Activated CD4-positive, alpha-beta memory T cell treated with anti-CD3 and anti-CD28 coated beads for 36 hours (primary cell): ENCODE measurements around the gene CNTNAP4. TPM values are rescaled to one million over a fixed set of nuclear protein-coding genes. Genes with fewer than 3 reads are reported as not detected.

ENCODE experiments used
- CTCF ChIA-PET: fragments of 350-600 bp; sonication (Branson Sonifier 250); formaldehyde crosslinking; loops from one replicate; lab custom pipeline; 2021; ENCODE audit warnings: antibody characterized with exemption, inconsistent platforms; lab: Charles Lee
- POLR2A ChIA-PET: fragments of 350-600 bp; sonication (Branson Sonifier 250); formaldehyde crosslinking; loops from one replicate; lab custom pipeline; 2021; ENCODE audit warnings: antibody characterized with exemption; lab: Charles Lee
- DNase-seq: peaks from one replicate; pipeline ENCODE4 v3.0.0-alpha.2; 2020
- H3K27ac Mint-ChIP-seq: one replicate; pipeline ENCODE4 v1.8.0; 2021; ENCODE audit warnings: mixed read lengths
- H3K27me3 Mint-ChIP-seq: one replicate; pipeline ENCODE4 v1.8.0; 2021; ENCODE audit warnings: mixed read lengths
- H3K36me3 Mint-ChIP-seq: one replicate; pipeline ENCODE4 v1.8.0; 2021; ENCODE audit warnings: mixed read lengths
- H3K4me1 Mint-ChIP-seq: one replicate; pipeline ENCODE4 v1.8.0; 2021; ENCODE audit warnings: low read depth, mixed read lengths
- H3K4me3 Mint-ChIP-seq: one replicate; pipeline ENCODE4 v1.8.0; 2021; ENCODE audit warnings: mild to moderate bottlenecking, mixed read lengths
- H3K9me3 Mint-ChIP-seq: one replicate; pipeline ENCODE4 v1.8.0; 2021; ENCODE audit warnings: mixed read lengths
- intact Hi-C: fragments of 100-400 bp; cut with micrococcal nuclease; formaldehyde crosslinking; loops from one replicate; pipeline ENCODE4 v1.15.1; 2023
- total RNA-seq, 2 experiments: library from RNA; stranded (reverse); gene quantifications; one replicate each; pipeline ENCODE4 v1.2.3, GENCODE V29; 2021

CNTNAP4 gene
- total RNA-seq, 2 experiments from 2014 or later, result not detected

DNA sequence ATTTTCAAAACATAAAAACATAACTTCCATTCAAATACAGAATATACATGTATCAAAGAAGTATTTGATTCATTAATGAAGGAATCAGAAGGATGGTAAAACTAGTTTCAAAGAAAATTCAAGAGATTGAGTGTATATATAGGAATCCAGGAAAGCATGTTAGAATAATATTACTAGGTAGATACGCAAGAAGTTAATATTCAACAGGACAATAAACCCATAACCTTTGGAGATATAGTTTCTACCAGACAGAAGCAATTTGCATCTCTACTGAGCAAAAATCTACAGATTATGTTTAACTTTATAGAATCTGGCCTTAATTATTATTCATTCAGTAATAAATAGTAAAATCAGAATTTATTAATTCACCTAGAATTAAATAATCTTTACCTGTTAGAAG lies 166.8 kb downstream of the CNTNAP4 start:
- H3K9me3 Mint-ChIP-seq, result peaks cover 2% of the 10 kb centered on the region
- ChIA-PET CTCF (no interaction called here), POLR2A (no interaction called here)
- H3K27ac Mint-ChIP-seq, result no peak overlapping the region
- no peak overlapping the region for H3K4me3 Mint-ChIP-seq
- DNase-seq, result no peak
- H3K4me1 Mint-ChIP-seq, result no peaks in the 10 kb centered on the region
- no peaks in the 10 kb centered on the region for H3K27me3 Mint-ChIP-seq
- H3K36me3 Mint-ChIP-seq, result no peaks in the 10 kb centered on the region
- intact Hi-C loops, result no loop called here

DNA sequence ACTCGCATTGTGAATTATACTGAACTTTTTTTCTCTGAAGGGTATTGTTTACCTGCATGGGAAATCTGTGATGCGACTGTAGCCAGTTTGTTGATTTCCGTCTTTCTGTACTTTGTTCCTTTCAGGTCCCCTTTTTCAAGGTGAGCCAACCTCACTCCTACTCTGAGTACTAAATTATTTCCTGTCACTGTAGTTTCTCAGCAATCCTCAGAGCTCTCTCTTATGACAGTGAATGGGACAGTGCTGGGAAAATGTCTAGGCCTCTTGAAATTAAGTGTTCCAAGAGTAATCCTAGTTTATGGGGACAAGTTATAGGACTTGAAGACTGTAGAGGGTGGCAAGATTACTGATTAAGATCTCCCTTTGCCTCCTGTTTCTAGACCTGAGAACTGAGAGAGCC lies 167.6 kb downstream of the CNTNAP4 start:
- DNase-seq, result no peak
- intact Hi-C loops, result no loop called here
- ChIA-PET CTCF (no interaction called here), POLR2A (no interaction called here)
- Mint-ChIP-seq H3K4me3 (no peak overlapping the region), H3K9me3 (peaks cover 2% of the 10 kb centered on the region), H3K27me3 (no peaks in the 10 kb centered on the region), H3K27ac (no peak overlapping the region), H3K4me1 (no peaks in the 10 kb centered on the region), H3K36me3 (no peaks in the 10 kb centered on the region)

DNA sequence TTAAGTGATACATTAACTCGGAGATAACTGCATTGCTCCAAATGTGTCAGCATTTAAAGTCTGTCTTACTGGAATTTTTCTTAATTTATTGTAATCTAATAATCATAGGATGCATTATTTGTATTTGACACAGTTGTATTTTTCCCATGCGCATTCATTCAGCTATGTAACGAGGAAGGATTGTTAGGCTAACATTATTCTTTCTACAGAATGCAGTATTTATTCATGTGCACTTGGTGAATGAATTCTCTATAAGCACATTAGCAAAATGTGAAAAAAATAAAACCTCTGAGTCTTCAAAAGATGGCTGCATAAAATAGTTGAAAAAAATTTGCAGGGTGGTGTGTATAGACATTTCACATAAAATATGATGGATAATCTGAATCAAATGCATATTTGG lies 168.6 kb downstream of the CNTNAP4 start:
- no peak for DNase-seq
- intact Hi-C loops, result no loop called here
- POLR2A ChIA-PET, result no interaction called here

DNA sequence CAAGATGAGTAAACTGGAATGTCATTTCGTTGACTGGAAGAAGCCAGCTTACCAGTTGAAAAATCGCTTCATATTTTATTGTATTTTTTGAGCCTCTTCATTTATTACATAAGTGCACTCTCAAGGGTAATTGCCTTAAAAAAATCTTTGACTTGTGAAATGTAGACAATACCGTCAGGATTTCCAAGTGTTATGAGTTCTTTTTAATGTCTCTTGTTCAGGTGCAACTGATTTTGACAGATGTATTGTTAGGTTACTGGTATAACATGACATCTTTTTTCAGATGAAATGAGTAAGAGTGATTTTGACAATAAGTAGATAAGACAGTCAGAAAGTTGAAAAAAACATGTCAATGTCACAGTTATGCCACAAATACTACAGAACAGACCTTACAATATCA lies 169.1 kb downstream of the CNTNAP4 start:
- Mint-ChIP-seq H3K27ac (no peak overlapping the region), H3K36me3 (no peaks in the 10 kb centered on the region), H3K4me1 (no peaks in the 10 kb centered on the region), H3K4me3 (no peak overlapping the region), H3K27me3 (no peaks in the 10 kb centered on the region), H3K9me3 (peaks cover 2% of the 10 kb centered on the region)
- intact Hi-C loops, result no loop called here
- DNase-seq, result no peak
- CTCF ChIA-PET, result no interaction called here
- POLR2A ChIA-PET, result no interaction called here

More for the DNA sequence above, 168.6 kb downstream of the CNTNAP4 start:
- Mint-ChIP-seq H3K36me3 (no peaks in the 10 kb centered on the region), H3K27me3 (no peaks in the 10 kb centered on the region), H3K4me1 (no peaks in the 10 kb centered on the region), H3K4me3 (no peak overlapping the region), H3K9me3 (peaks cover 2% of the 10 kb centered on the region), H3K27ac (no peak overlapping the region)
- CTCF ChIA-PET, result no interaction called here

DNA sequence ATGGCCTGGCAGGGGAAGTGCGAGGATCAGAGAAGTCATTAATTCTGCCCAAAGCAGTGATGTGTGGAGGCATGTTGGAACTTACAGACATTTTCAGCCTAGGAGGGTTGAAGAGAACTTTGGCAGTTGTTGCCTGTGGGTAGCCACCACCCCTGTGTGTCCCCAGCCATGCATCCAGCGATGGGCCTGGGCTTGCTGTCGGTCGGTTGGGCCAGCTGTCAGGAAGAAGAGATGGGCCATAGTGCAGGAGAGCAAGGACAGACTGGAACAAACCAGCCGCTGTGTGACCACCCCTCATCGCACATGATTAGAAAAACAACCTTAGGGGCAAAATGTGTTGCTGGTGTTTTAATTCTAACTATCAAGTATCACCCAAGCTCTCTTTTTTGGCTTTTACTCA lies 173.7 kb downstream of the CNTNAP4 start:
- Mint-ChIP-seq H3K4me3 (no peak overlapping the region), H3K27me3 (no peaks in the 10 kb centered on the region), H3K9me3 (peaks cover 2% of the 10 kb centered on the region), H3K4me1 (no peaks in the 10 kb centered on the region), H3K36me3 (no peaks in the 10 kb centered on the region), H3K27ac (no peak overlapping the region)
- DNase-seq, result no peak
- intact Hi-C loops, result no loop called here
- CTCF ChIA-PET, result no interaction called here
- POLR2A ChIA-PET, result no interaction called here

DNA sequence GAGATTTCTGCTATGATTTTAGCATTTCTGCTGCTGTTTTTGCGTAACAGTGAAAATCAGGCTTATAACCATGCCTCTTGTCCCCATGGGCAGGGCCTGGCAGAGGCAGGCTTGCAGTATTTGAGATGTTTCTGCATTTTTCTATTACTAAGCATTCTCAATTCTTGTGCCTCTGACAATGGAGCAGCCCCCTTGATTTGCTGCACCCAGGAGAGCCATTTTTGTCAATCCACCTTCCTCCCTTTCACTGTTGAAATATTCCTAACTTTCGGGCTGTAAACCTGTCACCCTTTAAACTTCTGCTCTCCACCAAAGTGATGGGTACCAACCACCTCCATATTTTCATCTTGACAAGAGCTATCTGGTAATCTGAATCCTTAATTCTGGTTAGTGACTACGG lies 178.1 kb downstream of the CNTNAP4 start:
- Mint-ChIP-seq H3K4me3 (no peak overlapping the region), H3K4me1 (no peaks in the 10 kb centered on the region), H3K36me3 (no peaks in the 10 kb centered on the region), H3K9me3 (peaks cover 2% of the 10 kb centered on the region), H3K27ac (no peak overlapping the region), H3K27me3 (no peaks in the 10 kb centered on the region)
- ChIA-PET POLR2A (no interaction called here), CTCF (no interaction called here)
- no peak for DNase-seq
- intact Hi-C loops, result no loop called here

DNA sequence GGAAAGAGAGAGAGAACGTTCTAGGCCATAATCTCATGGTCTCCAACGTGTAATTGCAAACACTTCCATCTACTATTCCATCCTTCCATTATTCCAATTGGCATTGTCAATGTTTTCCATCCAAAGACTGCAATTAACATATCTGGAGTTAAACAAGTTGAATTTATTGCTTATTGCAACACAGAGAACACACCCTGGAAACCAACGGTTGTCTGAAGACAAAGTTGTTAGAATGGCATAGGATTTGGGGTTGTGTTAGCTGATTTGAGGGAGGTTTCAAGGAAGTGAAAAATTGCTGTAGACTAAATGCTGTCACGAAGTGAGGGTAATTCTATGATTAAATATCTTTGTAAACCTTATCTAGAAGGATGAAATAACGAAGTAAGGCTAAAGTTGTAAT lies 178.8 kb downstream of the CNTNAP4 start:
- intact Hi-C loops, result no loop called here
- no peaks in the 10 kb centered on the region for H3K4me1 Mint-ChIP-seq
- ChIA-PET CTCF (no interaction called here), POLR2A (no interaction called here)
- no peak overlapping the region for H3K27ac Mint-ChIP-seq
- H3K9me3 Mint-ChIP-seq, result peaks cover 2% of the 10 kb centered on the region
- DNase-seq, result no peak
- H3K36me3 Mint-ChIP-seq, result no peaks in the 10 kb centered on the region
- no peak overlapping the region for H3K4me3 Mint-ChIP-seq
- no peaks in the 10 kb centered on the region for H3K27me3 Mint-ChIP-seq

DNA sequence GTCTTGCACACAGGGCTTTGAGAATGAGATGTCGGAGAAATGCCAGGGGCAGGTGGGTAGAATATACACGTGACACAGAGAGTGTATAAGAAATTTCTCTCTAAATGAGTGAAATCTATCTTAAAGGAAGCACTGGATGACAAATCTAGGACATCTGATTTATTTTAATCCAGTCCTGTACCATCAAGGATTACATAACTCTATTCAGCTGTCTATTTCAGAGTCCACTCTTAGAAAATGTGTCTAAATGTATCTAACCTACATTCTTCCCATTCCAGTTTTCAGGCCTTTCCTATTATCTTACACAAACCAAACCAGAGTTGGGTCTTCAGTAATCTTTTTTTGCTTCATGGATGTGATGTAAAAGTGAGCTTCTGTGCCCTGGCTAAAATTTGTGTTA lies 181.9 kb downstream of the CNTNAP4 start:
- no peak overlapping the region for H3K4me3 Mint-ChIP-seq
- no peak overlapping the region for H3K27ac Mint-ChIP-seq
- DNase-seq, result no peak
- H3K27me3 Mint-ChIP-seq, result no peaks in the 10 kb centered on the region
- no peaks in the 10 kb centered on the region for H3K4me1 Mint-ChIP-seq
- ChIA-PET POLR2A (no interaction called here), CTCF (no interaction called here)
- peaks cover 2% of the 10 kb centered on the region for H3K9me3 Mint-ChIP-seq
- intact Hi-C loops, result no loop called here
- no peaks in the 10 kb centered on the region for H3K36me3 Mint-ChIP-seq

DNA sequence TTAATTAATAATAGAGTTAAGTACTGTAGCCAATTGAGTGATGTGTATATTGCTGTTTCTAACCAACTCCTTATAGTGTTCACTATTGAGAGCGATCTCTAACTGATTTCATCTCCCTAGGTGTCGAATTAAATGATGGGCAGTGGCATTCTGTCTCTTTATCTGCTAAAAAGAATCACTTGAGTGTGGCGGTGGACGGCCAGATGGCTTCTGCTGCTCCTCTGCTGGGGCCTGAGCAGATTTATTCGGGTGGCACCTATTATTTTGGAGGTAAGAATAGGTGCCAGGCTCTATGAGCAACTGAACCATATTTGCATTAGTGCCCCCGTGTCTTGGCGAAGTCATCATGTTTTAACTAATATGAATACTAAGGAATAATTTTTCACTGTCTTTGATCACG lies 184.6 kb downstream of the CNTNAP4 start:
- ChIA-PET POLR2A (no interaction called here), CTCF (no interaction called here)
- intact Hi-C loops, result no loop called here
- H3K27me3 Mint-ChIP-seq, result no peaks in the 10 kb centered on the region
- peaks cover 2% of the 10 kb centered on the region for H3K9me3 Mint-ChIP-seq
- DNase-seq, result no peak
- no peak overlapping the region for H3K4me3 Mint-ChIP-seq
- no peak overlapping the region for H3K27ac Mint-ChIP-seq
- no peaks in the 10 kb centered on the region for H3K36me3 Mint-ChIP-seq
- no peaks in the 10 kb centered on the region for H3K4me1 Mint-ChIP-seq

DNA sequence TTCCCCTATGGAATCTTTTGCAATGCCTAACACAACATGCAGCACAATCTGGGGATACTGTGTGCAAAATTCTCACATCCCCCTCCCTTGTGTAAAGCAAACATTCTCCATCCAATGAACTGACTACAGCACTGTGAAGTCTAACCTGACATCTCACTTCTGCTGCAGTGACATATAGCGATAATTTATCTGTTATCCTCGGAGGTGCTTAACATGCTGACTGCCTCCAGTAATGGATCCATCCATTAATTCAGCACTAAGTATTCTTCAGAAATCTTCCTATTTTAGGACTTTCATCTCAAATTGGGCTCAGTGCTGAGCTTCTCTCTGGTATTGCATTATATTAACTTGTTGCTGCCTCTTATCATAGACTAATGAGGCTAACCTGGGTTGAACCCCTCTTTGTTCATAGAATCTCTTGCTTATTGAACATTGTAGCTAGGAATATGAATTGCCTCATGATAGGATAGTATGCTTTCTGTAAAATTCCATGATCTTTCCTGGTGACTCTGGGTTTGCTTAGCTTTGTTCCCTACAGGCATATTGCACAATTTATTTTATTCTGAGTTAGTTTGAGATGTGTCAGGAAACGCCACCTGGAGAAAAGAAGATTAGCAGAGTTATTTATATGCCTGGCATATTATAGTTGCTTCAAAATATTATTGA lies 187.9 kb downstream of the CNTNAP4 start:
- H3K36me3 Mint-ChIP-seq, result no peaks in the 10 kb centered on the region
- ChIA-PET POLR2A (no interaction called here), CTCF (no interaction called here)
- H3K9me3 Mint-ChIP-seq, result no peaks in the 10 kb centered on the region
- H3K27ac Mint-ChIP-seq, result no peak overlapping the region
- H3K4me3 Mint-ChIP-seq, result no peak overlapping the region
- H3K4me1 Mint-ChIP-seq, result no peaks in the 10 kb centered on the region
- intact Hi-C loops, result no loop called here
- no peaks in the 10 kb centered on the region for H3K27me3 Mint-ChIP-seq
- DNase-seq, result no peak

DNA sequence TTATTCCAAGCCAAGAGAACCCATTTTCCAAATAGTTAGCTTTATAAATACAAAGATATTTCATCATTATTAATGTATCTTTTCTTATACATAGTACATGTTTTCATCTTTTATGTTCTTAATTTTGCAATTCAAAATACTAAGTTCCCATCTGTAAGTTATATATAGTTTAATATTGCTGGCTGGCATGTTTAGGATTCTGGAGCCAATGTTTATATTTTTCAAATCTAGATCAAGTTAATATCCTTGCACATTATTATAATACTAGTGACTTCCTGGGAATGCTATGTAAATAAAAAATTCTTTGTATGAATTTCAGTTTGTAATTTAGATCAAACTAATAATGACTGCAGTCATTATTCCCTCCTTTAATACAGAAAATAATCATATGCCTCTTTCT lies 189.7 kb downstream of the CNTNAP4 start:
- no peak overlapping the region for H3K27ac Mint-ChIP-seq
- no peaks in the 10 kb centered on the region for H3K27me3 Mint-ChIP-seq
- POLR2A ChIA-PET, result no interaction called here
- no peaks in the 10 kb centered on the region for H3K4me1 Mint-ChIP-seq
- no peaks in the 10 kb centered on the region for H3K36me3 Mint-ChIP-seq
- intact Hi-C loops, result no loop called here
- DNase-seq, result no peak
- CTCF ChIA-PET, result no interaction called here
- no peak overlapping the region for H3K4me3 Mint-ChIP-seq
- peaks cover 4% of the 10 kb centered on the region for H3K9me3 Mint-ChIP-seq

DNA sequence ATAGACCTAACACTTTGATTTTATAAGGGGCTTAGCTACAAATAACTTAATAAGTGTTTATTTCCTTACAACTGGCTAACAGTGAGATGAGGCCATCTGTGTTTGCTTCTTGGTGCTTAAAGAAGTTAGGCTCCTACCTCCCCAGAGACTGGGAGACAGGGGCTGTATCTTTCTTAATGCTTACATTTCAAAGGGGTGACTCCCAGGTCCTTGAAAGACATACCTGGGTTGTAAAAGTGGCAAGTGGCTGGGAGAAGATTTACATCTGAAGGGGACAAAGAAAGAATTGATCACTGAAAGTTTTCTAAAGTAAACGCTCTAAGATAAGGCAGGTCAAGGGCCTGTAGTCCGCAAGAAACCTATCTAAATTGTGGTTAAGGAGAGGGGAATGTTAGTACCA lies 196.8 kb downstream of the CNTNAP4 start:
- no peaks in the 10 kb centered on the region for H3K4me1 Mint-ChIP-seq
- intact Hi-C loops, result no loop called here
- H3K9me3 Mint-ChIP-seq, result peaks cover 4% of the 10 kb centered on the region
- ChIA-PET CTCF (no interaction called here), POLR2A (no interaction called here)
- no peaks in the 10 kb centered on the region for H3K36me3 Mint-ChIP-seq
- DNase-seq, result no peak
- H3K4me3 Mint-ChIP-seq, result no peak overlapping the region
- H3K27me3 Mint-ChIP-seq, result no peaks in the 10 kb centered on the region
- H3K27ac Mint-ChIP-seq, result no peak overlapping the region

DNA sequence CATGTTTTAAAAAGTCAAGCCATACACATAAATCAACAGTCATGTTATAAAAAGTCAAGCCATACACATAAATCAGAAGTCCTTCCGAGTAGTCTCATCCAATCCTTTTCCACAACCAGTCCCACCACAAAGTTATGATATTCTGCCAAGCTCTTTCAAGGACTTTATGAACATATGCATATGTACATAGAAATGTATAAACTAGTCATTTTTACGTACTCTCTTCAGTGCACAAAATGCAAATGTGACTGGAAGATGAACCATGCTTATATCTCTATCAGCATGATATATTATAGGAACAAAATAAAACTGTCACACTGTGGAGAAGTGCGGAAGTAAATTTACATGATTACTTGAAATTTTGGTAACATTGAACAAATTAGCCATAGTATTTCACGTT lies 200.9 kb downstream of the CNTNAP4 start:
- peaks cover 3% of the 10 kb centered on the region for H3K9me3 Mint-ChIP-seq
- H3K36me3 Mint-ChIP-seq, result no peaks in the 10 kb centered on the region
- intact Hi-C loops, result no loop called here
- H3K27me3 Mint-ChIP-seq, result no peaks in the 10 kb centered on the region
- no peak for DNase-seq
- POLR2A ChIA-PET, result no interaction called here
- no peak overlapping the region for H3K4me3 Mint-ChIP-seq
- no peak overlapping the region for H3K27ac Mint-ChIP-seq
- CTCF ChIA-PET, result no interaction called here
- H3K4me1 Mint-ChIP-seq, result no peaks in the 10 kb centered on the region
